HG03175 (cell line): ENCODE results near the gene STAT5A.
"Not testable (repeated sequence)": the region's sequence is repeated elsewhere in the genome, so short reads cannot be mapped to it uniquely, and the experiment has no call there.

Experiments
- ATAC-seq: cut with Tn5 transposase; IDR thresholded peaks from one replicate; pipeline ENCODE4 v1.9.1; 2021; ENCODE audit warnings: mild to moderate bottlenecking, moderate library complexity; ENCODE audit not compliant: unreplicated experiment

The STAT5A gene

GRCh38 chr17:42283241-42284023, 4.9 kb upstream of the STAT5A start:
- no peak for ATAC-seq

DNA sequence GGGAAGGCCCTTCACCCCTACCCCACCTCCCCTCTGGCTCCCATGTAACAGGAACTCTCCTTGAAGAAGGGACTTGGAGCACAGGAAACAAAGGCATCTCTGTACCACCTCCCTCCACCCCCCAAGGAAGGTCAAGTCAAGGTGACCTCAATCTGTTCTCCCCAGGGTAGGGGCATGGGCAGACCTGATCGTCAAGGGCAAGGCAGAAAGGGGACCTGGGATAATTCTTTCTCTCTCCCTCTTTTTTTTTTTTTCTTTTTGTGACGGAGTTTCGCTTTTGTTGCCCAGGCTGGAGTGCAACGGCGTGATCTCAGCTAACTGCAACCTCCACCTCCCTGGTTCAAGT, 4.3 kb upstream of the STAT5A start:
- ATAC-seq = no peak

GRCh38 chr17:42284566-42284965, 3.7 kb upstream of the STAT5A start:
- ATAC-seq = no peak

DNA sequence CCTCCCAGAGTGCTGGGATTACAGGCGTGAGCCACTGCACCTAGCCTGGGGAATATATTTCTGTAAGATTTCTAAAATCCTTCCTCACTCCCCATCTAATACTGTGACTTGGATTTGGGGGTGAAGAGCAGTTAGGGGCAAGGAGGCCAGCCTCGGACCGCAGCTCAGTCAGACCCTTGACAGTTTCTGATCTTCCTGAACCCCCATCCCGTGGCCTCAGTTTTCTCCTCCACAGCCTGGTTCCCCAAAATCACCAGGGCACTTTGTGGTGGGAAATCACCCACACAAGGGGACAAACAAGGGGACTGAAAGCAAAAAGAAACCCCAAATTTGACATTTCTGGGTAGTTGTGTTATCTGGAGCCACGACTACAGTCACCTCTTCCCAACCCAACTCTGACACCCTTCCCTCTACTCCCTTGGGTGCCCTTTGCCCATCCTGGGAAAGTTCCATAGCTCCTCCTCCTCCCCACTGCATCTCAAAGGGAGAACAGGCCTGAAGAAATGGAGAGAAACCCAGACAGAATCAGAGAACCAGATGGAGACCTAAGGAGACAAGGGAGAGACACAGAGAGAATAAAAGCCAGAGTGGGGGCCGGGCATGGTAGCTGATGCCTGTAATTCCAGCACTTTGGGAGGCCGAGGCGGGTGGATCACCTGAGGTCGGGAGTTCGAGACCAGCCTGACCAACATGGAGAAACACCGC, 2.8 kb upstream of the STAT5A start:
- ATAC-seq = no peak

- ATAC-seq = no peak
Measured at GRCh38 chr17:42286411-42287221, 1.7 kb upstream of the STAT5A start.

DNA sequence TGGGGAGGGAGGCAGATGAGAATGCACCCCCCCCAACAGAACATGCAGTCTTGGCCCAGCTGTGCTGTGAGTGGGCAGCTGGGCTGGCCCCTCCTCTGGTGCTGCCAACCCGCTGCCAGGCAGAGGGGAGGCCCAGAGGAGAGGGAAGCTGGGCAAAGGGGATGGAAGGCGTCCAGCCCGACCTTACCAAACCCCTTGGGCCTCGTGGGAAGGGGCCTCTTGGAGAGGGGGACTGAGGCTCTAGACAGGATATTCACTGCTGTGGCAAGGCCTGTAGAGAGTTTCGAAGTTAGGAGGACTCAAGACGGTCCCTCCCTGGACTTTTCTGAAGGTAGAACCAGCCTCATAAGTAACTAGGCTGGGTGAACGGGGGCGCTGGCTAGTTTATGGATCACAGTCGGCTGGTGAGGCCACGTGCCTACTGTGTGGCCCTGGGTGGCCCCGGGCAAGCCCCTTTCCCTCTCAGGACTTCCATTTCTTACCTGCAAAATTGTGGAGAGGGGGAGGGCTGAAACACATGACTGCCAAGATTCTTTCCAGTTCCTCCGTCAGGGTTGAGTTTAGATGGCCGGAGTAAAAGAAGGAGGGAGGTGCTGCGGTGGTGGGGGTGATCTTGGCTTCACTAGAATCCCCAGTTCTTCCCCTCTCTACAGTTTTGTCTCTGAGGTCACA, 857 bp upstream of the STAT5A start:
- ATAC-seq = no peak

DNA sequence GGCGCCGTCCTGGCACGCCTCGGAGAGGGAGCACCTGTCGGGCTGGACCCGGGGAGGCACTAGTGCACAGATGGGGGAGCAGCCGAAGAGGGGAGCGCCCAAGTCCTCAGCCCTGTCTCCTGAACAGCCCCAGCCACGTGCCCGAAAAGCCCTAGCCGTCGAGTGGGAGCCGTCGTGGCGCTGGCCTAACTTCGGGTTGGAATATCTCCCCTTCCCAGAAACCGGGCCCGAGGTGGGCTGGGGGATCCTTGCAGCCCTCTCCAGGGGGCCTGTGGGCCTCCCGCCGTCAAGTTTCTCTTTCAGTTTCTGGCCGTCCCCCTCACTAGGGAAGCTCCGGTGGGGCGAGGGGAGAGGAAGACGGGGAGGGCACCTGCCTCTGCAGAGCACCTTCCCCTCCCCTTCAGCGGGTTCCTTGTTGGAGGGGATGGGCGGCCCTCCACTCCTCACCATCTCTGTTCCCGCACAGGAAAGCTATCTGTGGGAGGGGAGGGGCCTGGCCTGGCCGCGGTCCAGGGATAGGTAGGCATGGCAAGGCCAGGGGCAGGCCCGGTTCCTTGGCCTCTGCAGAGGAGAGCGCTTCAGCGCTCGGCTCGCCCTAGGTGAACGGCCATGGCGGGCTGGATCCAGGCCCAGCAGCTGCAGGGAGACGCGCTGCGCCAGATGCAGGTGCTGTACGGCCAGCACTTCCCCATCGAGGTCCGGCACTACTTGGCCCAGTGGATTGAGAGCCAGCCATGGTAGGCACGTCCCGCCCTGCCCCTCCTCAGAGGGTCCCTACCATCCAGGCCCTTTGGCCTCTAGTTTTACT, 709 bp downstream of the STAT5A start:
- peak; percentile 18 for ATAC-seq

- ATAC-seq = no peak
Measured at GRCh38 chr17:42289611-42290181, 1.4 kb downstream of the STAT5A start.

DNA sequence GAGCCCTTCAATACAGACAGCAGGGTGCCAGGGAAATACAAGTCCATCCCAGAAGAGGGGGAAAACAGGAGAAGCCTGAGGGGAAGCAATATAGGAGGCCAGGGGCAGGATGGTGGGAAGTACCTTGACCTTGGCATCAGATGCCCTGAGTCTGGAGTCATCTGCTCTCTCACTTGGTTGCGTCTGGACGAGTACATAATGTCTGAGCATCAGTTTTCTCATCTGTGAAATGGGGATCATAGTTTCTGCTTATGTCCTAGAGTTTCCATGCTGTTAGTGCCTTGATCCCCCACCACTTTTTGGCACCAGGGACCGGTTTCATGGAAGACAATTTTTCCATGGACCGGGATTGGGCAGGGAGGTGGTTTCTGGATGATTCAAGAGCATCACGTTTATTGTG, 2.3 kb downstream of the STAT5A start:
- no peak for ATAC-seq

DNA sequence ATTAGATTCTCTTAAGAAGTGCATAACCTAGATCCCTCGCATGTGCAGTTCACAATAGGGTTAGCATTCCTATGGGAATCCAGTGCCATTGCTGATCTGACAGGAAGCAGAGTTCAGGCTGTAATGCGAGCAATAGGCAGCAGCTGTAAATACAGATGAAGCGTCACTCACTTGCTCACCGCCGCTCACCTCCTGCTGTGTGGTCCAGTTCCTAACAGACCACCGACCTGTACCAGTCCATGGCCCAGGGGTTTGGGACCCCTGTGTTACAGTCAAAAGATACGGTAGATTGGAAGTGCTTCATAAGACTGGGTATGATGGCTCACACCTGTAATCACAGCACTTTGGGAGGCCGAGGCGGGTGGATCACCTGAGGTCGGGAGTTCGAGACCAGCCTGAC, 2.8 kb downstream of the STAT5A start:
- no peak for ATAC-seq

DNA sequence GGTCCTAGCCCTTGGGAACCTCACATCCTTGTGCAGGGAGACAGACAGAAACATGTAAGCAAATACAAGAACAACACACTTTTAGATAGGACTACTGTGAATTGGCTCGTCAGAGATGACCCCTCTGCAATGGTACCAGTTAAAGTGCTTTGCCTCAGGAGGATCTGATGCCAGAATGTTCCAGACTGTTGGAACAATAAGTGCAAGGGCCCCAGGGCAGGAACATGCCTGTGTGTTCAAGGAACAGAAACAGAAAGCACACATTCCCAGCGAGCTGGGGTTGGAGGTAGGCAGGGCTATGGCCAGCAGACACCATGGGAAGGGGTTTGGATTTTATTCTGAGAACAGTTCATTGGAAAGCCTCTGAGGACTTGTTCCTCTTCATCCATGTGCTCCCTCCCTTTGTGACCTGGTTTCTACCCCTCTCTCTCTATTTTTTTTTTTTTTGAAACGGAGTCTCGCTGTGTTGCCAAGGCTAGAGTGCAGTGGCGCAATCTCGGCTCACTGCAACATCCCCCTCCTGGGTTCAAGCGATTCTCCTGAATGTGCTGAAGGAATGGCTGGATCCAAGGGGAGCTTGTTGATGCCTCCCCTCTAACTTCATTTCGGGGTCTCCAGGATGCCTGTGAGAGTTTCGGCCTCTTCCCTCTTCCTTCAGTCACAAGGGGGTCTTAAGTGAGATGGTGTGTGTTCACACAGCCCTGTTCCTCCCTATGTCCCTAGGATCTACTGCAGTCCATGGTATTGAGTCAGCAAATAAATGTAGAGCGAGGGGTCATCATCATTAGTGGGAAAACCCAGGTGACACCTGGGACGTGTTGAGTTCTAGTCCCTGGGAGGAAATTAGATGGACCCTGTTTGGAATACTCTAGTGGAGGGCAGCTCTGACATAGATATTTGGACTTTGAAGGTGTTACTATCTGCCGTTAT, 6.4 kb downstream of the STAT5A start:
- ATAC-seq = no peak

- ATAC-seq = no peak
Measured at GRCh38 chr17:42296012-42296411, 7.7 kb downstream of the STAT5A start.

DNA sequence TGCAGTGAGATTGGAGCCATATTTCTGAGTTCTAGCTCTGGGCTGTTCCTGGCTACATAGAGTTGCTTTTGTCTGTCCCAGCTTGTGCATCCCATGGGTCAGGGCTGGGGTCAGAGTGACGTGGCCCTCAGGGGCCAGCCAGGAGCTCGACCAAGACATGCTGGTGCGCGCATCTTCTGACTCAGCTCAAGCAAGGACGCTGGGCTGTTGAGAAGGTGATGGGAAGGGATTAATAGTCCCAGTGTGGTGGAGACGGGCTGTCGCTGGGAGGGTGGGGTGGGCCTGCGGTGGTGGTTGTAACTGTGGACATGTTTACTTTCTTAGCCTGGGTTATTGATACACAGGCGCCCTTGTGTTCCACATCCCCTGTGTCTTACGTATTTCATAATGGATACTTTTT, 9.5 kb downstream of the STAT5A start:
- ATAC-seq = not testable (repeated sequence)

GRCh38 chr17:42299361-42299760, 11.1 kb downstream of the STAT5A start:
- not testable (repeated sequence) for ATAC-seq

DNA sequence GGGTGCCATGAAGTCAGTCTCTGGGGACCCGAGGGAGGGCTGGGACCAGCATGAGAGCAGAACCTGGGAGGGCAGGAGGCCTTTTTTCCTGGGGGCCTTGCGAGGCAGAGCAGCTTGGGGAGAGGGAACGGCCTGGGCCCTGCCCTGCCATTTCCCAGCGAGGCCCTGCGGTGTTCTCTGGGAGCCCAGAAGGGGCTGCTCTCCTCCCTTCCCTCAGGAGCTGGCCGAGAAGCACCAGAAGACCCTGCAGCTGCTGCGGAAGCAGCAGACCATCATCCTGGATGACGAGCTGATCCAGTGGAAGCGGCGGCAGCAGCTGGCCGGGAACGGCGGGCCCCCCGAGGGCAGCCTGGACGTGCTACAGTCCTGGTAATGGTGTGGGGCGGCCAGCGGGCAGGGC, 11.6 kb downstream of the STAT5A start:
- ATAC-seq = not testable (repeated sequence)

GRCh38 chr17:42301022-42301421, 12.7 kb downstream of the STAT5A start:
- no peak for ATAC-seq

- ATAC-seq = no peak
Measured at GRCh38 chr17:42303694-42304093, 15.4 kb downstream of the STAT5A start.

GRCh38 chr17:42304187-42305030, 16.1 kb downstream of the STAT5A start:
- no peak for ATAC-seq
